ENCODE measurements around the gene HMGCL.
A peak's percentile ranks its signal among the peaks of the same experiment; 100 is the strongest.

DNA sequence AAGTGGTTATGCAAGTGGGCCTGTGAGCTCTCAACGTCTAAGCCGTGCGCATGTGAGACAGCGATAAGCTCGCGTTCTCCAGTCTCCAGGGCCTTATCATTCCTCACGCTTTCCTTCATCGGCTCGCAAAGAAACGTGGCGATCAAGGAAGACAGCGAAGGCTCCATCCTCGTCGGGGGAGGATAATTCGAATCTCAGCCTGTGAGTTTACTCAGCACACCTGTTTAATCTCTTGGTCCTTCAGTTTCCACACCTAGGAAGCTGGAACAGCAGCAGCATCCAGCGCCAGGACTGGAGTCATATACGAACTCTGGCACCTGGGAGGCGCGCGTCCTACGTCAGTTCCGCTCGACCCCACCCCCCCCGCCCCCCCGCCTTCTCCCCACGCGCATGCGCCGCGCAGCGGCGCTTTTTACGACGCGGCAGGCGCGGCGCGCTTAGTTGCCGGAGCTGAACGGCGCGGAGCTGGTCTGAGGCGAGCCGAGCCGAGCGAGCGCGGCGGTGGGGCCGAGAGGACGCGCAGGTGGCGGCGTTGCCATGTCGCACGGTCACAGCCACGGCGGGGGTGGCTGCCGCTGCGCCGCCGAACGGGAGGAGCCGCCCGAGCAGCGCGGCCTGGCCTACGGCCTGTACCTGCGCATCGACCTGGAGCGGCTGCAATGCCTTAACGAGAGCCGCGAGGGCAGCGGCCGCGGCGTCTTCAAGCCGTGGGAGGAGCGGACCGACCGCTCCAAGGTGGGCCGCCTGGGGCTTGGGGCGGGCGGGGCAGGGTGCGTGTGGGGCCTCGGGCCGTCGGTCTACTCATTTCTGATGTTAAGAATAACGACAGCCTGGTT is 47.0 kb downstream of the HMGCL start, which contains the start of gene PITHD1:
- peak; percentile 97 for TF ChIP-seq POLR2A (IDR thresholded peaks at IDR 0.05; ENCODE audit: low read length)
- peak; percentile 92 for TF ChIP-seq GATA1 (IDR thresholded peaks at IDR 0.05; ENCODE audit: low read depth, low read length)

Measured in erythroblast (primary cell).